HG02852 (cell line): ENCODE data around the gene CYP17A1.

Experiments
- ATAC-seq: cut with Tn5 transposase; IDR thresholded peaks from one replicate; pipeline ENCODE4 v1.9.1; 2021; ENCODE audit warnings: mild to moderate bottlenecking, moderate library complexity; ENCODE audit not compliant: unreplicated experiment

The CYP17A1 gene

GRCh38 chr10:102811346-102811745 is 25.9 kb downstream of the CYP17A1 start:
- ATAC-seq, result no peak

- ATAC-seq, result no peak
These were observed 28.8 kb downstream of the CYP17A1 start for GRCh38 chr10:102808380-102808779.

- no peak for ATAC-seq
These were observed 32.7 kb downstream of the CYP17A1 start for GRCh38 chr10:102804382-102805055.

- no peak for ATAC-seq
These were observed 34.2 kb downstream of the CYP17A1 start for GRCh38 chr10:102802920-102803534.

GRCh38 chr10:102801978-102802377 is 35.2 kb downstream of the CYP17A1 start:
- ATAC-seq, result no peak

- ATAC-seq, result no peak
These were observed 35.7 kb downstream of the CYP17A1 start for GRCh38 chr10:102801496-102801895.

- ATAC-seq, result no peak
These were observed 36.4 kb downstream of the CYP17A1 start for GRCh38 chr10:102800611-102801335.

GRCh38 chr10:102799691-102800471 is 37.3 kb downstream of the CYP17A1 start:
- no peak for ATAC-seq

GRCh38 chr10:102796407-102797176 is 40.6 kb downstream of the CYP17A1 start:
- peak; percentile 93 for ATAC-seq

GRCh38 chr10:102795453-102796406 is 41.5 kb downstream of the CYP17A1 start:
- peak; percentile 29 for ATAC-seq

- ATAC-seq, result no peak
These were observed 45.3 kb downstream of the CYP17A1 start for GRCh38 chr10:102791754-102792395.

- ATAC-seq, result no peak
These were observed 51.4 kb downstream of the CYP17A1 start for GRCh38 chr10:102785818-102786217.

- ATAC-seq, result no peak
These were observed 53.6 kb downstream of the CYP17A1 start for GRCh38 chr10:102783568-102783967.

GRCh38 chr10:102782673-102783551 is 54.3 kb downstream of the CYP17A1 start:
- ATAC-seq, result no peak

GRCh38 chr10:102781921-102782557 is 55.2 kb downstream of the CYP17A1 start:
- no peak for ATAC-seq

- no peak for ATAC-seq
These were observed 55.9 kb downstream of the CYP17A1 start for GRCh38 chr10:102781090-102781920.
